ENCODE data around the gene CLOCK. TPM values are rescaled to one million over a fixed set of nuclear protein-coding genes. Genes with fewer than 3 reads are reported as not detected.

Gene CLOCK
- total and polyA plus RNA-seq, 2 of the 8 experiments (the other 6 are each of a cell fraction or from before 2014, with no cell fraction given), result 7.7 to 24.2 TPM

DNA sequence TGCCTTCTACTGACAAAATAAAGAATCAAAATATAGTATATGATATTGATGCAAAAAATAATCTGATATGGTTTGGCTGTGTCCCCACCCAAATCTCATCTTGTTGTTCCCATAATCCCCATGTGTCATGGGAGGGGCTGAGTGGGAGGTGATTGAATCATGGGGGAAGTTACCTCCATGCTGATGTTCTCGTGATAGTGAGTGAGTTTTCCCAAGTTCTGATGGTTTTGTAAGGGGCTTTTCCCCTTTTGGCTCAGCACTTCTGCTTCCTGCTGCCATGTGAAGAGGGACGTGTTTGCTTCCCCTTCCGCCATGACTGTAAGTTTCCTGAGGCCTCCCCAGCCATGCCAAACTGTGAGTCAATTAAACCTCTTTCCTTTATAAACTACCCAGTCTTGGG lies 80.7 kb downstream of the CLOCK start:
- FAIRE-seq (no peak), DNase-seq (ENCODE audit: low read depth in 1 of 2, low spot score in 2 of 2) (no peak)
- Histone ChIP-seq H3K79me2 (ENCODE audit: control insufficient read depth in 1 of 2, insufficient read depth in 2 of 2, low read length in 2 of 2) (no peaks in the 10 kb centered on the region), H2BK15ac (ENCODE audit: low read length) (no peak overlapping the region), H2BK12ac (ENCODE audit: low read depth, low read length) (no peak overlapping the region), H3K4me2 (ENCODE audit: insufficient read depth in 1 of 2, low read depth in 2 of 2, low read length in 2 of 2) (no peak overlapping the region), H2BK20ac (ENCODE audit: low read length) (no peak overlapping the region), H3K23ac (ENCODE audit: insufficient read length) (no peak overlapping the region), H3K18ac (ENCODE audit: extremely low read depth, low read length) (no peak overlapping the region), H3K23me2 (ENCODE audit: low read depth, low read length) (no peaks in the 10 kb centered on the region), H4K8ac (ENCODE audit: extremely low read depth, insufficient read depth, low read length) (no peak overlapping the region), H3K79me1 (ENCODE audit: low read depth, low read length) (no peaks in the 10 kb centered on the region), H4K5ac (ENCODE audit: insufficient read length, low read depth, low read length) (no peak overlapping the region), H3K56ac (replicated peaks; ENCODE audit: insufficient read length, low read depth, low read length) (no peak overlapping the region), H2AK5ac (ENCODE audit: low read depth, low read length) (no peak overlapping the region), H2BK5ac (ENCODE audit: low read depth, low read length) (no peak overlapping the region), H2AFZ (ENCODE audit: low read length) (no peak overlapping the region), H3K9ac (replicated peaks in 1 of 4; ENCODE audit: extremely low read depth in 1 of 4, low read depth in 3 of 4, low read length in 3 of 4) (no peak overlapping the region), H2BK120ac (replicated peaks; ENCODE audit: low read depth, low read length) (no peak overlapping the region), H4K20me1 (replicated peaks in 1 of 2; ENCODE audit: control insufficient read depth in 1 of 2, insufficient read depth in 2 of 2, low read length in 2 of 2) (no peaks in the 10 kb centered on the region), H3K4ac (replicated peaks; ENCODE audit: insufficient read length, low read depth, low read length) (no peak overlapping the region), H3K4me1 (replicated peaks in 1 of 4; ENCODE audit: control insufficient read depth in 3 of 4, insufficient read depth in 4 of 4, low read length in 3 of 4) (peaks cover 0 to 3% (median 2%) of the 10 kb centered on the region in 4 experiments; a peak in 4 of 7 replicates), H4K91ac (replicated peaks; ENCODE audit: insufficient read length, low read length) (no peak overlapping the region), H3K27me3 (replicated peaks in 1 of 4; ENCODE audit: control insufficient read depth in 3 of 4, extremely low read depth in 1 of 4, insufficient read depth in 3 of 4, low read length in 3 of 4) (no peaks in the 10 kb centered on the region), H3K9me3 (ENCODE audit: insufficient read depth in 2 of 2, low read depth in 1 of 2, low read length in 1 of 2) (no peaks in the 10 kb centered on the region; a peak in 1 of 4 replicates), H3K27ac (ENCODE audit: low read depth, low read length) (no peak overlapping the region), H3K14ac (ENCODE audit: insufficient read length) (no peak overlapping the region), H3K36me3 (ENCODE audit: control insufficient read depth in 2 of 4, insufficient read depth in 4 of 4, low read length in 3 of 4) (peaks cover 0 to 29% (median 3%) of the 10 kb centered on the region in 4 experiments; a peak in 2 of 8 replicates), H3K4me3 (ENCODE audit: extremely low read depth in 1 of 4, insufficient read depth in 2 of 4, low read depth in 3 of 4, low read length in 4 of 4) (no peak overlapping the region)
- POLR2A ChIA-PET (ENCODE audit: partially characterized antibody), result no interaction called here
- CTCF ChIA-PET (ENCODE audit: partially characterized antibody), result interaction anchor here (1.1 kb wide), 1 partner anchor 21 kb away, joined by 3 read pairs; no protein-coding TSS in a partner anchor
- 100% methylated on average over 3 of the region's 3 CpGs; no CpG with 5 or more reads in 1 of the 2 experiments for WGBS, 2 experiments (ENCODE audit: extremely low coverage in 1 of 2, insufficient coverage in 1 of 2, insufficient read length in 1 of 2, insufficient replicate concordance in 2 of 2, low coverage in 1 of 2, low lambda C conversion rate in 2 of 2, missing lambda C conversion rate in 1 of 2)
- TF ChIP-seq NANOG (IDR thresholded peaks at IDR 0.05; ENCODE audit: insufficient read depth, low read depth, low read length, poor library complexity, severe bottlenecking) (no peak), MAX (IDR thresholded peaks at IDR 0.05) (no peak), E2F6 (IDR thresholded peaks at IDR 0.05) (no peak), ASH2L (IDR thresholded peaks at IDR 0.05; ENCODE audit: low read length) (no peak), POLR2AphosphoS5 (IDR thresholded peaks at IDR 0.05; ENCODE audit: low read depth, low read length) (no peak), KDM4A (IDR thresholded peaks at IDR 0.05; ENCODE audit: low read depth, low read length, severe bottlenecking) (no peak), POU5F1 (IDR thresholded peaks at IDR 0.05; ENCODE audit: low read depth, low read length) (no peak), JUND (IDR thresholded peaks at IDR 0.05; ENCODE audit: low read length) (no peak), EP300 (IDR thresholded peaks at IDR 0.05; ENCODE audit: borderline replicate concordance in 1 of 2, low read depth in 2 of 2, low read length in 2 of 2) (no peak)
- TF ChIP-seq, protein P1, sequence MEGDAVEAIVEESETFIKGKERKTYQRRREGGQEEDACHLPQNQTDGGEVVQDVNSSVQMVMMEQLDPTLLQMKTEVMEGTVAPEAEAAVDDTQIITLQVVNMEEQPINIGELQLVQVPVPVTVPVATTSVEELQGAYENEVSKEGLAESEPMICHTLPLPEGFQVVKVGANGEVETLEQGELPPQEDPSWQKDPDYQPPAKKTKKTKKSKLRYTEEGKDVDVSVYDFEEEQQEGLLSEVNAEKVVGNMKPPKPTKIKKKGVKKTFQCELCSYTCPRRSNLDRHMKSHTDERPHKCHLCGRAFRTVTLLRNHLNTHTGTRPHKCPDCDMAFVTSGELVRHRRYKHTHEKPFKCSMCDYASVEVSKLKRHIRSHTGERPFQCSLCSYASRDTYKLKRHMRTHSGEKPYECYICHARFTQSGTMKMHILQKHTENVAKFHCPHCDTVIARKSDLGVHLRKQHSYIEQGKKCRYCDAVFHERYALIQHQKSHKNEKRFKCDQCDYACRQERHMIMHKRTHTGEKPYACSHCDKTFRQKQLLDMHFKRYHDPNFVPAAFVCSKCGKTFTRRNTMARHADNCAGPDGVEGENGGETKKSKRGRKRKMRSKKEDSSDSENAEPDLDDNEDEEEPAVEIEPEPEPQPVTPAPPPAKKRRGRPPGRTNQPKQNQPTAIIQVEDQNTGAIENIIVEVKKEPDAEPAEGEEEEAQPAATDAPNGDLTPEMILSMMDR (IDR thresholded peaks at IDR 0.05; ENCODE audit: control extremely low read depth in 1 of 3, insufficient read depth in 1 of 3, low read depth in 1 of 3, low read length in 3 of 3), result no peak

Measured in H1 (cell line).